ENCODE results near the gene ACTRT1.

Gene ACTRT1

GRCh38 chrX:128052303-128052702 is at the start of gene ACTRT1:
Gene ACTRT1, minus strand, starts transcription at chrX:128052403. Its CDS starts 197 bp downstream, at chrX:128052206.
- DNase-seq: no peak

GRCh38 chrX:128078545-128078944 is 26.3 kb upstream of the ACTRT1 start:
- no peak for DNase-seq

- DNase-seq: no peak
Observed at GRCh38 chrX:128057421-128057820, 5.2 kb upstream of the ACTRT1 start.

DNA sequence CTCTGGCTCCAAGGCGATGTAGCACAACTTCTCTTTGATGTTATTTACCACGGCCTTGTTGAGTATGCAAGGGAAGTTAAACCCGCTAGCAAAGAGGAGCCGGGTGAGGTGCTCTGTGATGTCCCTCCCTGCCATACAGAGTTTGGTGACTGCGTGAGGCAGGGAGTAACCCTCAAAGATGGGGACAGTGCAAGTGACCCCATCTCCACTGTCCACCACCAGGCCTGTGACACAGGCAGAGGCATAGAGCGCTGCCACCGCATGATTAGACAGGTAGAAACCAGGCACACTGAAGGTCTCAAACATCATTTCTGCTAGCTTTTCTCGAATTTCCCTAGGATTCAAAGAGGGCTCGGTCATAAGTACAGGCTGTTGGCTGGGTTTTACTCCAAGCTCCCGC is 677 bp downstream of the ACTRT1 start:
- no peak for DNase-seq

DNA sequence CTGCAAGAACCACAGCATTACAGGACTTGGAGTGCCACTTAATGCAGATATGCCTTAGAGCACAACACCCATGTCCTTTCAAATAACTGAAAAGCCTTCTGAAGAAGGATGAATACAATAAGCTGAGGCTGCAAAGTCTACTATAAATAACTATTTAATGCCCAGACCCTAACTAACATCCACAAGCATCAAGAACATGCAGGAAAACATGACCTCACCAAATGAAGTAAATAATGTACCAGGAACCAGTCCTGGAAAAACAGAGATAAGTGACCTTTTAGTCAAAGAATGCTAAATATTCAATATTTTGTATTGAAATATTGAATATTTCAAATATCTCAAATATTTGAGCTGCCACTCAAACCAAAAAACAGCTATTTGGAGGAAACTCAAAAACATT is 16.9 kb downstream of the ACTRT1 start:
- DNase-seq: no peak

DNA sequence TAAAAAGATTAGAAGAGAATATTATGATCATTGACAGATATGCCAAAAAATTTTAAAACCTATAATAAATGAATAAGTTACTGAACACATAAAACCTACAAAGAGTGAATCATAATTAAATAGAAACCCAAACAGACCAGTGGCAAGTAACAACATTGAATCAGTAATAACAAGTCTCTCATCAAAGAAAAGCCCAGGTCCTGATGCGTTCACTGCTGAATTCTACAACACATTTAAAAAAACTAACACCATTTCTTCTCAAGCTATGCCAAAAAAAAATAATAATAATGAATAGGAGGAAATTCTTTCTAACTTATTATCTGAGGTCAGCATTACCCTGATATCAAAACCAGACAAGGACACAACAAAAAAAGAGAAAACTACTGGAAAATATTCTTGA is 30.6 kb downstream of the ACTRT1 start:
- no peak for DNase-seq

GRCh38 chrX:128020701-128021100 is 31.5 kb downstream of the ACTRT1 start:
- peak; percentile 33 to 75 for DNase-seq

GRCh38 chrX:128019218-128019617 is 33.0 kb downstream of the ACTRT1 start:
- DNase-seq: no peak

DNA sequence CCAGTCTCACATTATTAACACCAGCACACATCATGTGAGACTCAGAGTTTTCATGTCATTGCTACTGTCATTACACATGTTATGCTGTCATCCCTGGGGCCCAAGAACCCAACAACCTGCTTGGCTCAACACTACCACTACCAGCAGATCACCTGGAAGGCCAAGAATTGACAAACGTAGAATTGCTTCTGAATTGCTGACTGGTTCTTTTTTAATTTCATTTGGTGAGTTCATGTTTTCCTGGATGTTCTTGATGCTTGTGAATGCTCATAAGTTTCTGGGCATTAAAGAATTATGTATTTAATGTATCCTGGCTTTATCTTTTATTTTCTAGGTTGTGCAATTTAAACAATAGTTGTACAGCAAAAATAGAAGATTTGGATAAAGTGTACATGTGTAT is 40.2 kb downstream of the ACTRT1 start:
- no peak for DNase-seq

- DNase-seq: no peak
Observed at GRCh38 chrX:128007882-128008281, 44.3 kb downstream of the ACTRT1 start.
